K562 (cell line): Measurements from ENCODE around the gene SPRR2E.

Experiments used
- ARHGAP35 ChIP-seq: fragments of 450-650 bp; IDR thresholded peaks from 2 replicates; pipeline ENCODE4 v1.6.1; 2018; ENCODE audit not compliant: partially characterized antibody
- ELF4 ChIP-seq: fragments of 450-650 bp; formaldehyde crosslinking; IDR thresholded peaks from 2 replicates; pipeline ENCODE4 v1.4.0; 2022; ENCODE audit warnings: missing genetic modification characterization
- EP300 ChIP-seq: IDR thresholded peaks from 2 replicates; pipeline ENCODE4 v1.6.1; 2012; ENCODE audit warnings: low read length, improper control_type of control experiment
- MAZ ChIP-seq, 2 experiments: fragments of 450-650 bp in 1 of 2; sonication (generic) in 1 of 2; formaldehyde crosslinking; IDR thresholded peaks in 1 of 2; conservative IDR thresholded peaks in 1 of 2; 2 replicates each; pipeline versions ENCODE4 v1.4.0 to v1.5.0; 2020; ENCODE audit warnings: mild to moderate bottlenecking in 1 of 2, missing genetic modification reagents in 1 of 2
- NR2C2 ChIP-seq, 2 experiments: fragments of 200-800 bp in 1 of 2; sonication (Bioruptor generic) in 1 of 2; sonication (generic) in 1 of 2; formaldehyde crosslinking in 1 of 2; IDR thresholded peaks; 2 replicates each; pipeline versions ENCODE4 v1.6.1 to v1.8.0; 2016 to 2022; ENCODE audit warnings: mild to moderate bottlenecking in 1 of 2, missing compliant biosample characterization in 1 of 2, missing genetic modification characterization in 1 of 2, missing genetic modification reagents in 1 of 2
- NRF1 ChIP-seq, 2 experiments: fragments of 450-650 bp; IDR thresholded peaks in 1 of 2; conservative IDR thresholded peaks in 1 of 2; 2 replicates each; pipeline ENCODE4 v1.6.1; 2014; ENCODE audit warnings: mild to moderate bottlenecking in 2 of 2
- SP1 ChIP-seq: sonication (generic); formaldehyde crosslinking; IDR thresholded peaks from 2 replicates; pipeline ENCODE4 v1.8.1; 2022; ENCODE audit warnings: mild to moderate bottlenecking, missing genetic modification reagents
- SREBF1 ChIP-seq: fragments of 150-350 bp; IDR thresholded peaks from 2 replicates; pipeline ENCODE4 v1.6.1; 2014; ENCODE audit warnings: antibody characterized with exemption, low read depth, low read length, borderline replicate concordance
- TEAD1 ChIP-seq, 2 experiments: fragments of 450-650 bp in 1 of 2; sonication (generic) in 1 of 2; formaldehyde crosslinking; IDR thresholded peaks; 2 replicates each; pipeline versions ENCODE4 v1.4.0 to v1.8.0; 2020 to 2022; ENCODE audit warnings: mild to moderate bottlenecking in 2 of 2, missing genetic modification reagents in 1 of 2
- TF ChIP-seq, protein P1 (sequence below): fragments of 450-650 bp; IDR thresholded peaks from 2 replicates; pipeline ENCODE4 v1.6.1; 2016; ENCODE audit warnings: mild to moderate bottlenecking, moderate library complexity
- TF ChIP-seq, protein P2 (sequence below): fragments of 450-650 bp; formaldehyde crosslinking; IDR thresholded peaks from 2 replicates; pipeline ENCODE4 v1.4.0; 2022; ENCODE audit warnings: missing genetic modification characterization
- TF ChIP-seq, protein P3 (sequence below): fragments of 450-650 bp; IDR thresholded peaks from 2 replicates; pipeline ENCODE4 v1.6.1; 2016
- TF ChIP-seq, protein P4 (sequence below): IDR thresholded peaks from 2 replicates; pipeline ENCODE4 v1.6.1; 2012; ENCODE audit warnings: low read depth, low read length, improper control_type of control experiment, borderline replicate concordance

DNA sequence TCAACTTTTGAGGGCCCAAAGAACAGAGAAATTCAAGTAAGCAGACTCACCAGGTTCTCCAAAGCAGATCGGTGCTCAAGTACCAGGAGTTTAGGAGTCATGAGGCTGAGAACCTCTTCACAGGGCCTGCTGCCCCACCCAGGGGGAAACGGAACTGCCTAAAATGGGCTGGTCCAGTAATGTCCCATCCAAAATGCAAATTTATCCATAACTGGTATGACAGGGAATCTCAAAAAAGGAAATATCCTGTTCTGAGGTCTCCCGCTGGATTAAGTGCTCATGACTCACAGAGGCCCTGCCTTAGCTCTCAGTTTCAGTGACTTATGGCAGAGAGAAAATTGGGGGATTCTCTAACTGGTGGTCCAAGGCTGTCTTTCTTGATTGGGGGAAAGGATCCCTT lies 47.1 kb upstream of the SPRR2E start:
- TF ChIP-seq, protein P1, sequence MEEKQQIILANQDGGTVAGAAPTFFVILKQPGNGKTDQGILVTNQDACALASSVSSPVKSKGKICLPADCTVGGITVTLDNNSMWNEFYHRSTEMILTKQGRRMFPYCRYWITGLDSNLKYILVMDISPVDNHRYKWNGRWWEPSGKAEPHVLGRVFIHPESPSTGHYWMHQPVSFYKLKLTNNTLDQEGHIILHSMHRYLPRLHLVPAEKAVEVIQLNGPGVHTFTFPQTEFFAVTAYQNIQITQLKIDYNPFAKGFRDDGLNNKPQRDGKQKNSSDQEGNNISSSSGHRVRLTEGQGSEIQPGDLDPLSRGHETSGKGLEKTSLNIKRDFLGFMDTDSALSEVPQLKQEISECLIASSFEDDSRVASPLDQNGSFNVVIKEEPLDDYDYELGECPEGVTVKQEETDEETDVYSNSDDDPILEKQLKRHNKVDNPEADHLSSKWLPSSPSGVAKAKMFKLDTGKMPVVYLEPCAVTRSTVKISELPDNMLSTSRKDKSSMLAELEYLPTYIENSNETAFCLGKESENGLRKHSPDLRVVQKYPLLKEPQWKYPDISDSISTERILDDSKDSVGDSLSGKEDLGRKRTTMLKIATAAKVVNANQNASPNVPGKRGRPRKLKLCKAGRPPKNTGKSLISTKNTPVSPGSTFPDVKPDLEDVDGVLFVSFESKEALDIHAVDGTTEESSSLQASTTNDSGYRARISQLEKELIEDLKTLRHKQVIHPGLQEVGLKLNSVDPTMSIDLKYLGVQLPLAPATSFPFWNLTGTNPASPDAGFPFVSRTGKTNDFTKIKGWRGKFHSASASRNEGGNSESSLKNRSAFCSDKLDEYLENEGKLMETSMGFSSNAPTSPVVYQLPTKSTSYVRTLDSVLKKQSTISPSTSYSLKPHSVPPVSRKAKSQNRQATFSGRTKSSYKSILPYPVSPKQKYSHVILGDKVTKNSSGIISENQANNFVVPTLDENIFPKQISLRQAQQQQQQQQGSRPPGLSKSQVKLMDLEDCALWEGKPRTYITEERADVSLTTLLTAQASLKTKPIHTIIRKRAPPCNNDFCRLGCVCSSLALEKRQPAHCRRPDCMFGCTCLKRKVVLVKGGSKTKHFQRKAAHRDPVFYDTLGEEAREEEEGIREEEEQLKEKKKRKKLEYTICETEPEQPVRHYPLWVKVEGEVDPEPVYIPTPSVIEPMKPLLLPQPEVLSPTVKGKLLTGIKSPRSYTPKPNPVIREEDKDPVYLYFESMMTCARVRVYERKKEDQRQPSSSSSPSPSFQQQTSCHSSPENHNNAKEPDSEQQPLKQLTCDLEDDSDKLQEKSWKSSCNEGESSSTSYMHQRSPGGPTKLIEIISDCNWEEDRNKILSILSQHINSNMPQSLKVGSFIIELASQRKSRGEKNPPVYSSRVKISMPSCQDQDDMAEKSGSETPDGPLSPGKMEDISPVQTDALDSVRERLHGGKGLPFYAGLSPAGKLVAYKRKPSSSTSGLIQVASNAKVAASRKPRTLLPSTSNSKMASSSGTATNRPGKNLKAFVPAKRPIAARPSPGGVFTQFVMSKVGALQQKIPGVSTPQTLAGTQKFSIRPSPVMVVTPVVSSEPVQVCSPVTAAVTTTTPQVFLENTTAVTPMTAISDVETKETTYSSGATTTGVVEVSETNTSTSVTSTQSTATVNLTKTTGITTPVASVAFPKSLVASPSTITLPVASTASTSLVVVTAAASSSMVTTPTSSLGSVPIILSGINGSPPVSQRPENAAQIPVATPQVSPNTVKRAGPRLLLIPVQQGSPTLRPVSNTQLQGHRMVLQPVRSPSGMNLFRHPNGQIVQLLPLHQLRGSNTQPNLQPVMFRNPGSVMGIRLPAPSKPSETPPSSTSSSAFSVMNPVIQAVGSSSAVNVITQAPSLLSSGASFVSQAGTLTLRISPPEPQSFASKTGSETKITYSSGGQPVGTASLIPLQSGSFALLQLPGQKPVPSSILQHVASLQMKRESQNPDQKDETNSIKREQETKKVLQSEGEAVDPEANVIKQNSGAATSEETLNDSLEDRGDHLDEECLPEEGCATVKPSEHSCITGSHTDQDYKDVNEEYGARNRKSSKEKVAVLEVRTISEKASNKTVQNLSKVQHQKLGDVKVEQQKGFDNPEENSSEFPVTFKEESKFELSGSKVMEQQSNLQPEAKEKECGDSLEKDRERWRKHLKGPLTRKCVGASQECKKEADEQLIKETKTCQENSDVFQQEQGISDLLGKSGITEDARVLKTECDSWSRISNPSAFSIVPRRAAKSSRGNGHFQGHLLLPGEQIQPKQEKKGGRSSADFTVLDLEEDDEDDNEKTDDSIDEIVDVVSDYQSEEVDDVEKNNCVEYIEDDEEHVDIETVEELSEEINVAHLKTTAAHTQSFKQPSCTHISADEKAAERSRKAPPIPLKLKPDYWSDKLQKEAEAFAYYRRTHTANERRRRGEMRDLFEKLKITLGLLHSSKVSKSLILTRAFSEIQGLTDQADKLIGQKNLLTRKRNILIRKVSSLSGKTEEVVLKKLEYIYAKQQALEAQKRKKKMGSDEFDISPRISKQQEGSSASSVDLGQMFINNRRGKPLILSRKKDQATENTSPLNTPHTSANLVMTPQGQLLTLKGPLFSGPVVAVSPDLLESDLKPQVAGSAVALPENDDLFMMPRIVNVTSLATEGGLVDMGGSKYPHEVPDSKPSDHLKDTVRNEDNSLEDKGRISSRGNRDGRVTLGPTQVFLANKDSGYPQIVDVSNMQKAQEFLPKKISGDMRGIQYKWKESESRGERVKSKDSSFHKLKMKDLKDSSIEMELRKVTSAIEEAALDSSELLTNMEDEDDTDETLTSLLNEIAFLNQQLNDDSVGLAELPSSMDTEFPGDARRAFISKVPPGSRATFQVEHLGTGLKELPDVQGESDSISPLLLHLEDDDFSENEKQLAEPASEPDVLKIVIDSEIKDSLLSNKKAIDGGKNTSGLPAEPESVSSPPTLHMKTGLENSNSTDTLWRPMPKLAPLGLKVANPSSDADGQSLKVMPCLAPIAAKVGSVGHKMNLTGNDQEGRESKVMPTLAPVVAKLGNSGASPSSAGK: no peak
- no peak for TF ChIP-seq SREBF1
- no peak for TF ChIP-seq MAZ (CRISPR knock-in tag; conservative IDR thresholded peaks at IDR 0.05 in 1 of 2, IDR thresholded peaks at IDR 0.05 in 1 of 2)
- no peak for TF ChIP-seq EP300
- no peak for TF ChIP-seq SP1
- no peak for TF ChIP-seq NR2C2 (CRISPR knock-in tag; IDR thresholded peaks at IDR 0.05)
- TF ChIP-seq NR2C2 (tag; IDR thresholded peaks at IDR 0.05): no peak
- no peak for TF ChIP-seq TEAD1 (CRISPR knock-in tag; IDR thresholded peaks at IDR 0.05)
- no peak for TF ChIP-seq ARHGAP35
- no peak for TF ChIP-seq NRF1 (conservative IDR thresholded peaks at IDR 0.05 in 1 of 2, IDR thresholded peaks at IDR 0.05 in 1 of 2)
- TF ChIP-seq, protein P2, sequence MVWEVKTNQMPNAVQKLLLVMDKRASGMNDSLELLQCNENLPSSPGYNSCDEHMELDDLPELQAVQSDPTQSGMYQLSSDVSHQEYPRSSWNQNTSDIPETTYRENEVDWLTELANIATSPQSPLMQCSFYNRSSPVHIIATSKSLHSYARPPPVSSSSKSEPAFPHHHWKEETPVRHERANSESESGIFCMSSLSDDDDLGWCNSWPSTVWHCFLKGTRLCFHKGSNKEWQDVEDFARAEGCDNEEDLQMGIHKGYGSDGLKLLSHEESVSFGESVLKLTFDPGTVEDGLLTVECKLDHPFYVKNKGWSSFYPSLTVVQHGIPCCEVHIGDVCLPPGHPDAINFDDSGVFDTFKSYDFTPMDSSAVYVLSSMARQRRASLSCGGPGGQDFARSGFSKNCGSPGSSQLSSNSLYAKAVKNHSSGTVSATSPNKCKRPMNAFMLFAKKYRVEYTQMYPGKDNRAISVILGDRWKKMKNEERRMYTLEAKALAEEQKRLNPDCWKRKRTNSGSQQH (CRISPR knock-in tag): no peak
- no peak for TF ChIP-seq ELF4 (CRISPR knock-in tag)
- TF ChIP-seq, protein P3, sequence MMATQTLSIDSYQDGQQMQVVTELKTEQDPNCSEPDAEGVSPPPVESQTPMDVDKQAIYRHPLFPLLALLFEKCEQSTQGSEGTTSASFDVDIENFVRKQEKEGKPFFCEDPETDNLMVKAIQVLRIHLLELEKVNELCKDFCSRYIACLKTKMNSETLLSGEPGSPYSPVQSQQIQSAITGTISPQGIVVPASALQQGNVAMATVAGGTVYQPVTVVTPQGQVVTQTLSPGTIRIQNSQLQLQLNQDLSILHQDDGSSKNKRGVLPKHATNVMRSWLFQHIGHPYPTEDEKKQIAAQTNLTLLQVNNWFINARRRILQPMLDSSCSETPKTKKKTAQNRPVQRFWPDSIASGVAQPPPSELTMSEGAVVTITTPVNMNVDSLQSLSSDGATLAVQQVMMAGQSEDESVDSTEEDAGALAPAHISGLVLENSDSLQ: no peak
- TF ChIP-seq, protein P4, sequence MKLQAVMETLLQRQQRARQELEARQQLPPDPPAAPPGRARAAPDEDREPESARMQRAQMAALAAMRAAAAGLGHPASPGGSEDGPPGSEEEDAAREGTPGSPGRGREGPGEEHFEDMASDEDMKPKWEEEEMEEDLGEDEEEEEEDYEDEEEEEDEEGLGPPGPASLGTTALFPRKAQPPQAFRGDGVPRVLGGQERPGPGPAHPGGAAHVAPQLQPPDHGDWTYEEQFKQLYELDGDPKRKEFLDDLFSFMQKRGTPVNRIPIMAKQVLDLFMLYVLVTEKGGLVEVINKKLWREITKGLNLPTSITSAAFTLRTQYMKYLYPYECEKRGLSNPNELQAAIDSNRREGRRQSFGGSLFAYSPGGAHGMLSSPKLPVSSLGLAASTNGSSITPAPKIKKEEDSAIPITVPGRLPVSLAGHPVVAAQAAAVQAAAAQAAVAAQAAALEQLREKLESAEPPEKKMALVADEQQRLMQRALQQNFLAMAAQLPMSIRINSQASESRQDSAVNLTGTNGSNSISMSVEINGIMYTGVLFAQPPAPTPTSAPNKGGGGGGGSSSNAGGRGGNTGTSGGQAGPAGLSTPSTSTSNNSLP: no peak
